Nephron (organoid): ENCODE results near the gene NHS.
A peak's percentile ranks its signal among the peaks of the same experiment; 100 is the strongest.

Experiments
- H3K27ac Mint-ChIP-seq, 3 experiments: 2 replicates each; pipeline ENCODE4 v1.8.0; 2020; ENCODE audit warnings: mixed read lengths in 3 of 3, mild to moderate bottlenecking in 2 of 3, moderate library complexity in 1 of 3
- H3K27me3 Mint-ChIP-seq: 2 replicates; pipeline ENCODE4 v1.8.0; 2021; ENCODE audit warnings: low read depth, mild to moderate bottlenecking, moderate library complexity, mixed read lengths
- H3K36me3 Mint-ChIP-seq: 2 replicates; pipeline ENCODE4 v1.8.0; 2020; ENCODE audit warnings: low read depth, mixed read lengths
- H3K4me1 Mint-ChIP-seq: 2 replicates; pipeline ENCODE4 v1.8.0; 2020; ENCODE audit warnings: mixed read lengths
- H3K4me3 Mint-ChIP-seq, 3 experiments: 2 replicates each; pipeline ENCODE4 v1.8.0; 2020; ENCODE audit warnings: mild to moderate bottlenecking in 3 of 3, mixed read lengths in 3 of 3, moderate library complexity in 2 of 3
- H3K9me3 Mint-ChIP-seq: 2 replicates; pipeline ENCODE4 v1.8.0; 2020; ENCODE audit warnings: mixed read lengths
- TF ChIP-seq, protein P1 (sequence below), 3 experiments: fragments of 200-600 bp; sonication (generic); IDR thresholded peaks; one replicate each; pipeline ENCODE4 v1.5.0; 2021; ENCODE audit warnings: antibody characterized with exemption in 3 of 3; ENCODE audit not compliant: unreplicated experiment in 3 of 3

NHS gene

DNA sequence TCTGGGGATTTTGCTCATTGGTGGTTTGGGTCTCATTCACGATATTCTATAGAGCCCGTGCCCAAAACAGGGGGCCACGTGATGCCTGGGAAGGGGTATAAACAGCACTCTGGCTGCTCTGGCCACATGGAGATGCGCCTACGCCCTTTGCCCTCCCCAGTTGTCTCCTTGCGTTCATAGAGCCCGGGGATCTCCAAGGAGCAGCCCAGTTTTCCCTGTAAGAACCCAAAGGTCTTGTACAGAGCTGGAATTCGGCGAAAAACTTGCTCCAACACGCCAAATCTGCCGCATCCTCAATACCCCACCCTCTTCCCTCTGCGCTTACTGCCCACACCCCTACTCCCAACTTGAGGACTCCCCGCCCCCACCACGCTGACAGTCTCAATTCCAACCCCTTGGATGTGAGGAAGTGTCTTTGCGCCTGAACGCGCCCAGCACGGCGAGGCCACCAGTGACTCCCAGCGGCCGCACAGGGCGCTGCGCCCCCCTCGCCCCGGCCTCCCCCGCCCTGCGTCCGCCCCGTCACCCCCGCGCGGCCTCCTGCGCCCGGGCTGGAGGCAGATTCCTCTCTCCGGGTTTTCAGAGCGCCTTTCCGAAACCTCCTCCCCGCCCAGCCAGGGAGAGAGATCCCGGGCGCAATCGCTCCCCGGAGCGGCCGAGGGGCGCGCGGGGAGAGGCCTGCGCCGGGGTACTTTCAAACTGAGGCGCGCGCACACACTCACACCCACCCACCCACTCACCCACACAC is at the start of gene NHS:
NHS (plus strand) TSS at position 582 of the 748 bp plus-strand sequence. CDS start 558 bp downstream, outside the sequence.
- H3K36me3 Mint-ChIP-seq, result peaks cover 5% of the 10 kb centered on the region
- TF ChIP-seq, protein P1, sequence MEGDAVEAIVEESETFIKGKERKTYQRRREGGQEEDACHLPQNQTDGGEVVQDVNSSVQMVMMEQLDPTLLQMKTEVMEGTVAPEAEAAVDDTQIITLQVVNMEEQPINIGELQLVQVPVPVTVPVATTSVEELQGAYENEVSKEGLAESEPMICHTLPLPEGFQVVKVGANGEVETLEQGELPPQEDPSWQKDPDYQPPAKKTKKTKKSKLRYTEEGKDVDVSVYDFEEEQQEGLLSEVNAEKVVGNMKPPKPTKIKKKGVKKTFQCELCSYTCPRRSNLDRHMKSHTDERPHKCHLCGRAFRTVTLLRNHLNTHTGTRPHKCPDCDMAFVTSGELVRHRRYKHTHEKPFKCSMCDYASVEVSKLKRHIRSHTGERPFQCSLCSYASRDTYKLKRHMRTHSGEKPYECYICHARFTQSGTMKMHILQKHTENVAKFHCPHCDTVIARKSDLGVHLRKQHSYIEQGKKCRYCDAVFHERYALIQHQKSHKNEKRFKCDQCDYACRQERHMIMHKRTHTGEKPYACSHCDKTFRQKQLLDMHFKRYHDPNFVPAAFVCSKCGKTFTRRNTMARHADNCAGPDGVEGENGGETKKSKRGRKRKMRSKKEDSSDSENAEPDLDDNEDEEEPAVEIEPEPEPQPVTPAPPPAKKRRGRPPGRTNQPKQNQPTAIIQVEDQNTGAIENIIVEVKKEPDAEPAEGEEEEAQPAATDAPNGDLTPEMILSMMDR (IDR thresholded peaks at IDR 0.05; ENCODE audit: unreplicated experiment in 3 of 3), result peak; percentile 72 to 77 (median 77)
- H3K4me3 Mint-ChIP-seq, result peak within 1 kb of the TSS; percentile 91 to 93 (median 92)
- H3K27ac Mint-ChIP-seq, result peak within 1 kb of the TSS; percentile 77 to 97 (median 95)
- peaks cover 52% of the 10 kb centered on the region for H3K27me3 Mint-ChIP-seq
- H3K9me3 Mint-ChIP-seq, result peaks cover 7% of the 10 kb centered on the region
- peaks cover 58% of the 10 kb centered on the region for H3K4me1 Mint-ChIP-seq

- Mint-ChIP-seq H3K27ac (no peak overlapping the region), H3K9me3 (no peaks in the 10 kb centered on the region), H3K27me3 (no peaks in the 10 kb centered on the region), H3K36me3 (no peaks in the 10 kb centered on the region), H3K4me1 (peaks cover 3% of the 10 kb centered on the region), H3K4me3 (no peak overlapping the region)
- TF ChIP-seq, protein P1 (IDR thresholded peaks at IDR 0.05; ENCODE audit: unreplicated experiment in 3 of 3), result no peak
Measured at GRCh38 chrX:17328837-17329236, 46.2 kb upstream of the NHS start.

DNA sequence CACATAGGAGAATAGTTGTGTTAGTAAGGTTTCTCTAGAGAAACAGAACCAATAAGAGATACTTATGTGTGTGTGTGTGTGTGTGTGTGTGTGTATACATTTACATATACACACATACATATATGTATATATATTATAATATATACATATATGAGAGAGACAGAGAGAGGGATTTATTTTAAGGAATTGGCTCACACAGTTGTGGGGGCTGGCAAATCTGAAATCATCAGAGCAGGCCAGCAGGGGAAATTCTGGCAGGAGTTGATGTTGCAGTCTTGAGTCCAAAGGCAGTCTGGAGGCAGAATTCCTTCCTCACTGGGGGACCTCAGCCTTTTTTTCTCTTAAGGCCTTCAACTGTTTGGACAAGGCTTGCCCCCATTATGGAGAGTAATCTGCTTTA is 38.6 kb upstream of the NHS start:
- Mint-ChIP-seq H3K27ac (peak overlapping the region; percentile 58 to 90 (median 90)), H3K9me3 (no peaks in the 10 kb centered on the region), H3K36me3 (no peaks in the 10 kb centered on the region), H3K4me3 (no peak overlapping the region), H3K4me1 (peaks cover 23% of the 10 kb centered on the region), H3K27me3 (no peaks in the 10 kb centered on the region)
- TF ChIP-seq, protein P1 (IDR thresholded peaks at IDR 0.05; ENCODE audit: unreplicated experiment in 3 of 3), result no peak

GRCh38 chrX:17355976-17356375 is 19.0 kb upstream of the NHS start:
- H3K27me3 Mint-ChIP-seq, result peaks cover 9% of the 10 kb centered on the region
- H3K36me3 Mint-ChIP-seq, result no peaks in the 10 kb centered on the region
- H3K9me3 Mint-ChIP-seq, result peaks cover 9% of the 10 kb centered on the region
- H3K27ac Mint-ChIP-seq, result no peak overlapping the region
- TF ChIP-seq, protein P1 (IDR thresholded peaks at IDR 0.05; ENCODE audit: unreplicated experiment in 3 of 3), result no peak
- H3K4me1 Mint-ChIP-seq, result peaks cover 7% of the 10 kb centered on the region
- H3K4me3 Mint-ChIP-seq, result no peak overlapping the region

- TF ChIP-seq, protein P1 (IDR thresholded peaks at IDR 0.05; ENCODE audit: unreplicated experiment in 3 of 3), result no peak
- H3K9me3 Mint-ChIP-seq, result peaks cover 3% of the 10 kb centered on the region
Measured at GRCh38 chrX:17359500-17359899, 15.5 kb upstream of the NHS start.

DNA sequence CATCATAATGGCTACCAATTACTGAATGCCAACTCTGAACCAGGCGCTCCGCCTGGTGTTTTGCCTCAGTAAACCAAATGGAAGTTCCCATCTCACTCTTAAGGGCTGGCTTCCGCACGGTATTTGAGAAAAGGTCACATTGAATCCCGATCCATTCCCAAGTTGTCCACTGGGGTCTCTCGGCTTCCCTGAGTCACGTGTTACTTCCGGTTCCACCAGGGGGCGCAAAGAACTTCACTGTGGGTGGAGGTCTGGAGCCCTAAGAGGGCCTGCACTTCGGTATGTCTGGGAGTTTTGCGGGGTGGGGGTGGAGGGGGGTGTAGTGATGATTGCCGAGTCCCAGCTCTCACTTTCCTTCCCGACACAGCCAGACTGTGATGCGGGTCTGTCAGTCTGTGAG is 13.4 kb upstream of the NHS start:
- peaks cover 7% of the 10 kb centered on the region for H3K4me1 Mint-ChIP-seq
- H3K36me3 Mint-ChIP-seq, result no peaks in the 10 kb centered on the region
- peaks cover 25% of the 10 kb centered on the region for H3K27me3 Mint-ChIP-seq
- H3K4me3 Mint-ChIP-seq, result no peak overlapping the region
- TF ChIP-seq, protein P1 (IDR thresholded peaks at IDR 0.05; ENCODE audit: unreplicated experiment in 3 of 3), result peak in 1 of 3 experiments; percentile 19
- H3K27ac Mint-ChIP-seq, result no peak overlapping the region
- peaks cover 3% of the 10 kb centered on the region for H3K9me3 Mint-ChIP-seq

More at GRCh38 chrX:17359500-17359899, 15.5 kb upstream of the NHS start:
- H3K4me1 Mint-ChIP-seq, result peaks cover 7% of the 10 kb centered on the region
- H3K4me3 Mint-ChIP-seq, result no peak overlapping the region
- H3K36me3 Mint-ChIP-seq, result no peaks in the 10 kb centered on the region
- peaks cover 23% of the 10 kb centered on the region for H3K27me3 Mint-ChIP-seq
- H3K27ac Mint-ChIP-seq, result peak overlapping the region in 1 of 3 experiments; percentile 33
